Left lung (tissue), 10 donors: ENCODE measurements around the gene ASB2. TPM values are rescaled to one million over a fixed set of nuclear protein-coding genes. Genes with fewer than 3 reads are reported as not detected.
A peak's percentile ranks its signal among the peaks of the same experiment; 100 is the strongest.

Source experiments
- ATAC-seq: fragments of 200-7000 bp; cut with Tn5 transposase; one replicate; pipeline ENCODE4 v1.9.1; 2020; ENCODE audit warnings: moderate library complexity
- DNase-seq, 4 donors: peaks; one replicate each; pipeline ENCODE4 v3.0.0-alpha.2; 2013 to 2020
- H3K27ac ChIP-seq, 2 donors: fragments of 200-600 bp; sonication (generic) in 1 of 2; one replicate each; pipeline versions ENCODE4 v1.5.0 to v1.8.0; 2020 to 2021
- H3K27me3 ChIP-seq, 2 donors: fragments of 200-600 bp; sonication (generic) in 1 of 2; one replicate each; pipeline versions ENCODE4 v1.5.0 to v1.8.0; 2020 to 2021
- H3K36me3 ChIP-seq, 2 donors: fragments of 200-600 bp; sonication (generic) in 1 of 2; one replicate each; pipeline versions ENCODE4 v1.5.0 to v1.8.0; 2020 to 2021
- H3K4me1 ChIP-seq, 2 donors: fragments of 200-600 bp; one replicate each; pipeline ENCODE4 v1.8.0; 2021
- H3K4me3 ChIP-seq, 2 donors: fragments of 200-600 bp; sonication (generic) in 1 of 2; one replicate each; pipeline versions ENCODE4 v1.5.0 to v1.8.0; 2020 to 2021; ENCODE audit warnings: mild to moderate bottlenecking in 1 of 2
- H3K9me3 ChIP-seq, 2 donors: fragments of 200-600 bp; sonication (generic) in 1 of 2; one replicate each; pipeline versions ENCODE4 v1.5.0 to v1.8.0; 2020 to 2021
- intact Hi-C, 2 donors: fragments of 100-400 bp; cut with DNase I; formaldehyde crosslinking; loops; one replicate each; pipeline versions ENCODE4 v1.11.2 to v1.14.2; 2022
- polyA plus RNA-seq, 6 donors: library from polyadenylated mRNA; unstranded; fragments of 120-200 nt; gene quantifications; one replicate each; pipeline ENCODE4 v1.2.1, GENCODE V29; 2013; ENCODE audit not compliant: insufficient read length in 6 of 6
- total RNA-seq, 2 donors: library from RNA; stranded (reverse); fragmentation: NEBNext Ultra II Directional; extraction: Animal tissue kit (Norgen Biotek cat#: 25700); gene quantifications; one replicate each; pipeline ENCODE4 v1.2.1, GENCODE V29; 2021
- TF ChIP-seq, protein P1 (sequence below), 2 donors: fragments of 200-600 bp; sonication (generic) in 1 of 2; IDR thresholded peaks; one replicate each; pipeline versions ENCODE4 v1.5.0 to v1.8.0; 2021; ENCODE audit warnings: antibody characterized with exemption in 2 of 2
- donor health status: DM: no; HTN: yes; CAD: no.
- donor health status: DM: no; HTN: no; CAD: no.

Gene ASB2
- total and polyA plus RNA-seq, 8 donors = 0.81 to 3.2 (median 1.6) TPM

DNA sequence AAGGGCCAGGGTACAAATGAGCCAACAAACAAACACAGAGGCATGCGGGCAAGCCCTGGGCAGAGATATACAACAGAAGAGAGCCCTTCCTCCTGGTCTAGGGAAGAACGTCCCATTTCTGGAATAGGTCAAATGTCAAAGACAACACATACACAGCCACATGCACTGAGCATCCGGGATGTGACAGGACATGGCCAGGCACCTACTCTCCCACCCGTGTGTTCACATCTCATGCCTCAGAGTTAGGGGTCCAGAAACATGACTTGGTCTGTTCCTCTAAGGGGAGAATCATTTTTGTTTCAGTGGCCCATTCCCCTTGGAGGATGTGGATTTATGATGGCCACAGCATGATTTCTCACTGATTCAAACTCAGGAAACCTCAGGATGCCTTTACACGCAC is 801 bp upstream of the ASB2 start:
- no peaks in the 10 kb centered on the region for H3K36me3 ChIP-seq
- DNase-seq (peak in 1 of 4 donors; percentile 9), ATAC-seq (no peak)
- H3K4me3 ChIP-seq = no peak overlapping the region
- H3K4me1 ChIP-seq = no peaks in the 10 kb centered on the region
- H3K9me3 ChIP-seq = no peaks in the 10 kb centered on the region
- intact Hi-C loops = no loop called here
- H3K27ac ChIP-seq = no peak overlapping the region
- TF ChIP-seq, protein P1, sequence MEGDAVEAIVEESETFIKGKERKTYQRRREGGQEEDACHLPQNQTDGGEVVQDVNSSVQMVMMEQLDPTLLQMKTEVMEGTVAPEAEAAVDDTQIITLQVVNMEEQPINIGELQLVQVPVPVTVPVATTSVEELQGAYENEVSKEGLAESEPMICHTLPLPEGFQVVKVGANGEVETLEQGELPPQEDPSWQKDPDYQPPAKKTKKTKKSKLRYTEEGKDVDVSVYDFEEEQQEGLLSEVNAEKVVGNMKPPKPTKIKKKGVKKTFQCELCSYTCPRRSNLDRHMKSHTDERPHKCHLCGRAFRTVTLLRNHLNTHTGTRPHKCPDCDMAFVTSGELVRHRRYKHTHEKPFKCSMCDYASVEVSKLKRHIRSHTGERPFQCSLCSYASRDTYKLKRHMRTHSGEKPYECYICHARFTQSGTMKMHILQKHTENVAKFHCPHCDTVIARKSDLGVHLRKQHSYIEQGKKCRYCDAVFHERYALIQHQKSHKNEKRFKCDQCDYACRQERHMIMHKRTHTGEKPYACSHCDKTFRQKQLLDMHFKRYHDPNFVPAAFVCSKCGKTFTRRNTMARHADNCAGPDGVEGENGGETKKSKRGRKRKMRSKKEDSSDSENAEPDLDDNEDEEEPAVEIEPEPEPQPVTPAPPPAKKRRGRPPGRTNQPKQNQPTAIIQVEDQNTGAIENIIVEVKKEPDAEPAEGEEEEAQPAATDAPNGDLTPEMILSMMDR (IDR thresholded peaks at IDR 0.05) = no peak
- no peaks in the 10 kb centered on the region for H3K27me3 ChIP-seq

DNA sequence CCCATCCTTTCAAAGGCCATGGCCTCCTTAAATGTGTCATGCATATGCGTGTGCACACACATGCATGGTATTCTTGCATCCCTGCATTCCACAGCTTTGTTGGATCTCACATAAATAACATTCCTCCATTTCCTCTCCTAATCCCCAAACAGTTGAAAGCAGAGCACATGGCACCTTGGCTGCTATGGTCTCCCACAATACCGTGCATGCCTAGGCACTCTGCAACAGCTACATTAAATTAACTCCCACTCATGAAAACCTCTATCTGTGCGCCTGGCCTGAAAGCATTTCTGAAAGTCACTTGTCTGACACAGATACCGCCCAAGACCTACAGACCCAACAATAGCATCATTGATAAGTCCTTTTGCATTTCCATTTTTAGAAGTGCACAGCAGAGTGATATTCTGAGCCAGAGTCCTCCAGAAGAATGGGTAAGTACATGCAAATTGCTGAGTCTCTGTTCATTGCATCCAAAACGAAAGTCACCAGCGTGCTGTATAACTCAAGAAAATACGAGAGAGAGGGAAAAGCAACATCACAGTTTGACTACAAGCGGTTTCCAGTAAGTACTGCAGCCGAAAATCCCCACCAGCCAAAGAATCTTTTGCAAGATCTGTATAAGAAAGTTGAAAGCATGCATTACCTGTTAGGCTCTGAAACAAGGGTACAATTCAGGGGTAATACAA is 436 bp downstream of the ASB2 start:
- Histone ChIP-seq H3K4me1 (peaks cover 0 to 4% of the 10 kb centered on the region in 2 donors), H3K9me3 (no peaks in the 10 kb centered on the region), H3K36me3 (no peaks in the 10 kb centered on the region), H3K4me3 (no peak overlapping the region), H3K27ac (no peak overlapping the region), H3K27me3 (no peaks in the 10 kb centered on the region)
- DNase-seq (no peak), ATAC-seq (no peak)
- TF ChIP-seq, protein P1 (IDR thresholded peaks at IDR 0.05) = no peak
- intact Hi-C loops = no loop called here

DNA sequence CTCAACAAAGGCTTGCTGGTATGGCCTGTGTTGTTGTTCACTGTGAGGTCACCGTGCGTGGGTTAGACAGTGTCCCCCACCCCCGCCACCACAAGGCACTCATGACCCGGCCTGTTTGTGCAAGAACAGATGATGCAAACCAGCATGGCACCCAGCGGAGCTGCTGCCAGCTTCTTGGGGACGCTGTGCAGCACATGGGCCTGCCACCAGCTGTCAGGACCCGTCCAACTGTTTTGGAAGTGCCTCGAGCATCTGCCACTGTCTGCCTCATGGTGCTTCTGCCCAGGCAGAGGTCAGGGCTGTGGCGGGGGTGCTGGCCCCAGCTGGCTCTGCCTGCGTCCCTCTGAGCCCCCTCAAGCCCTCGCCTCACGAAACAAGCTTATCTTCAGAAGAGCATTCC is 1.5 kb downstream of the ASB2 start:
- intact Hi-C loops = no loop called here
- Histone ChIP-seq H3K27ac (no peak overlapping the region), H3K36me3 (no peaks in the 10 kb centered on the region), H3K4me1 (peaks cover 0 to 9% of the 10 kb centered on the region in 2 donors), H3K4me3 (no peak overlapping the region), H3K9me3 (no peaks in the 10 kb centered on the region), H3K27me3 (no peaks in the 10 kb centered on the region)
- ATAC-seq (no peak), DNase-seq (peak in 1 of 4 donors; percentile 38)
- TF ChIP-seq, protein P1 (IDR thresholded peaks at IDR 0.05) = no peak

DNA sequence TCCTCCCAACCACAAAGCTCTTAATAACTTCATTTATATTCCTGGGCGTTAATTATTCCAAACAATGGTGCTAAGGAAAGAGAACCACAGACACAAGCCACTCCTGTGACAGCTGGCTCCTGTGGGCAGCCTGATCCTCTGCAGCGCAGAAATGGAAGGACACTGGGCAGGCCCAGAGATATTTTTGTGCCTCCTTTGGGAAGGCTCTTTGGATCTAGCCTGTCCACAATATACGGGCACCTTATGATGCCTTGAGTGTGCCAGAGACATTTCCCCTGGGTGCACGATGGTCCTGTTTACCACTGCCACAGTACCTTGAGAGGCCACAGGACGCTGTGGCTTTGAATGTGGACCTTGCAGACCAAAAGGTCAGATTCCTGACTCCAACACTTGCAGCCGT is 2.1 kb downstream of the ASB2 start:
- Histone ChIP-seq H3K4me1 (peaks cover 0 to 9% of the 10 kb centered on the region in 2 donors), H3K4me3 (no peak overlapping the region), H3K36me3 (no peaks in the 10 kb centered on the region), H3K27me3 (no peaks in the 10 kb centered on the region), H3K9me3 (no peaks in the 10 kb centered on the region), H3K27ac (no peak overlapping the region)
- DNase-seq (no peak), ATAC-seq (no peak)
- TF ChIP-seq, protein P1 (IDR thresholded peaks at IDR 0.05) = no peak
- intact Hi-C loops = no loop called here

DNA sequence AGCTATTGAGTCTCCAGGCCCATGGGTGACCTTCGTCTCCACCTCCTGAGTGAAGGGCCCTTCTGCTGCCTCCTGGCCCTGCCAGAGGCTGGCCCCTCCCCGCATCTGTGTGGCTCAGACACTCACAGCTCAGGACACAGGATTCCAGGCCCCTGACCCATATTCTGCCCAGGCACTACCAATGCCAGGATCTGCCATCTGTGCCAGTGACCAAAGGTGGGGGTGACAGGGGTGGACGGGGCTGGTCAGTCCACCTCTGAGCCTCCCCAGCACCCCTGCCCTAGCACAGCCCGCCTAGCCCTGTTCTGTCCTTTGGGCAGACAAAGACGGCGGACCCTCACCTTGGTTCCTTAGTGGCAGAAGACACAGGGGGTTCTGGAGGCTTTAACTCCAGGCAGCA is 2.8 kb downstream of the ASB2 start:
- intact Hi-C loops = no loop called here
- no peak overlapping the region for H3K27ac ChIP-seq
- no peaks in the 10 kb centered on the region for H3K9me3 ChIP-seq
- TF ChIP-seq, protein P1 (IDR thresholded peaks at IDR 0.05) = no peak
- H3K27me3 ChIP-seq = no peaks in the 10 kb centered on the region
- H3K4me3 ChIP-seq = no peak overlapping the region
- ATAC-seq = no peak
- no peaks in the 10 kb centered on the region for H3K36me3 ChIP-seq
- peak in 1 of 4 donors; percentile 61 for DNase-seq
- peaks cover 0 to 9% of the 10 kb centered on the region in 2 donors for H3K4me1 ChIP-seq
